B cell (primary cell): ENCODE data around the gene KLF1. TPM values are rescaled to one million over a fixed set of nuclear protein-coding genes. Genes with fewer than 3 reads are reported as not detected.

Experiments used
- ATAC-seq: fragments of 200-7000 bp; cut with Tn5 transposase; one replicate; pipeline ENCODE4 v1.10.0; 2021; ENCODE audit warnings: low read depth, mild to moderate bottlenecking, moderate number of reproducible peaks, moderate library complexity
- CTCF ChIA-PET: fragments of 350-600 bp; sonication (Branson Sonifier 250); formaldehyde crosslinking; loops from one replicate; lab custom pipeline; 2021; ENCODE audit warnings: antibody characterized with exemption, inconsistent platforms; lab: Charles Lee
- POLR2A ChIA-PET: fragments of 350-600 bp; sonication (Branson Sonifier 250); formaldehyde crosslinking; loops from one replicate; lab custom pipeline; 2021; ENCODE audit warnings: antibody characterized with exemption; lab: Charles Lee
- DNase-seq: peaks from one replicate; pipeline ENCODE4 v3.0.0; 2013
- H2AFZ ChIP-seq: 2 replicates; pipeline ENCODE4 v1.6.1; 2012; ENCODE audit warnings: mild to moderate bottlenecking, low read depth, low read length; ENCODE audit not compliant: insufficient read depth, poor library complexity, severe bottlenecking
- H3K27ac ChIP-seq, 2 donors: 1 replicate in 1 of 2; 2 replicates in 1 of 2; pipeline ENCODE4 v1.5.1; 2012 to 2013; ENCODE audit warnings: low read length in 2 of 2, mild to moderate bottlenecking in 2 of 2, moderate library complexity in 1 of 2
- H3K27me3 ChIP-seq, 4 experiments: fragments of 200-600 bp in 1 of 4; sonication (generic) in 1 of 4; replicated peaks in 1 of 4; 1 replicate in 2 of 4; 2 replicates in 2 of 4; pipeline versions ENCODE4 v1.6.1 to v1.7.0; 2013 to 2016; ENCODE audit warnings: low read length in 3 of 4, mild to moderate bottlenecking in 2 of 4, mixed read lengths in 1 of 4, moderate library complexity in 1 of 4; ENCODE audit not compliant: insufficient read depth in 4 of 4, control insufficient read depth in 3 of 4; ENCODE audit errors: control extremely low read depth in 1 of 4
- H3K36me3 ChIP-seq, 2 experiments: replicated peaks in 1 of 2; 1 replicate in 1 of 2; 2 replicates in 1 of 2; pipeline versions ENCODE4 v1.6.1 to v1.7.1; 2013; ENCODE audit warnings: low read length in 1 of 2; ENCODE audit not compliant: insufficient read depth in 2 of 2, control insufficient read depth in 1 of 2; ENCODE audit errors: control extremely low read depth in 1 of 2, extremely low read depth in 1 of 2
- H3K4me1 ChIP-seq, 2 donors: fragments of 200-600 bp in 1 of 2; sonication (generic) in 1 of 2; 1 replicate in 1 of 2; 2 replicates in 1 of 2; pipeline versions ENCODE4 v1.5.1 to v1.6.1; 2013 to 2017; ENCODE audit warnings: low read length in 2 of 2; ENCODE audit not compliant: control insufficient read depth in 2 of 2, insufficient read depth in 2 of 2
- H3K4me2 ChIP-seq: replicated peaks from 2 replicates; pipeline ENCODE3; 2012; ENCODE audit warnings: mild to moderate bottlenecking, low read depth, low read length; ENCODE audit not compliant: poor library complexity, severe bottlenecking
- H3K4me3 ChIP-seq, 5 experiments: fragments of 200-600 bp in 1 of 5; sonication (generic) in 1 of 5; 1 replicate in 3 of 5; 2 replicates in 2 of 5; pipeline versions ENCODE4 v1.5.1 to v1.7.0; 2011 to 2016; ENCODE audit warnings: low read length in 4 of 5, mild to moderate bottlenecking in 4 of 5, low read depth in 2 of 5, control low read depth in 1 of 5, moderate library complexity in 1 of 5; ENCODE audit not compliant: insufficient read depth in 1 of 5; ENCODE audit errors: control extremely low read depth in 1 of 5, extremely low read depth in 1 of 5
- H3K79me2 ChIP-seq: fragments of 200-600 bp; sonication (generic); one replicate; pipeline ENCODE4 v1.6.0; 2016; ENCODE audit warnings: low read length; ENCODE audit not compliant: control insufficient read depth, insufficient read depth
- H3K9ac ChIP-seq: fragments of 200-600 bp; sonication (generic); 2 replicates; pipeline ENCODE4 v1.6.1; 2017; ENCODE audit warnings: mild to moderate bottlenecking, low read length, moderate library complexity
- H3K9me3 ChIP-seq, 3 donors: one replicate each; pipeline versions ENCODE4 v1.6.1 to v1.7.1; 2013; ENCODE audit warnings: low read length in 2 of 3; ENCODE audit not compliant: control insufficient read depth in 2 of 3, insufficient read depth in 1 of 3; ENCODE audit errors: control extremely low read depth in 1 of 3
- H4K20me1 ChIP-seq: 2 replicates; pipeline ENCODE4 v1.6.0; 2012; ENCODE audit warnings: mild to moderate bottlenecking, low read length; ENCODE audit not compliant: insufficient read depth, control insufficient read depth, poor library complexity, severe bottlenecking
- H3K27ac Mint-ChIP-seq: one replicate; pipeline ENCODE4 v1.8.0; 2021; ENCODE audit warnings: mixed read lengths
- H3K27me3 Mint-ChIP-seq: one replicate; pipeline ENCODE4 v1.8.0; 2021; ENCODE audit warnings: mixed read lengths
- H3K4me1 Mint-ChIP-seq: one replicate; pipeline ENCODE4 v1.8.0; 2021; ENCODE audit warnings: mixed read lengths
- H3K4me3 Mint-ChIP-seq: one replicate; pipeline ENCODE4 v1.8.0; 2021; ENCODE audit warnings: mixed read lengths
- H3K9me3 Mint-ChIP-seq: one replicate; pipeline ENCODE4 v1.8.0; 2022; ENCODE audit warnings: mixed read lengths; ENCODE audit not compliant: insufficient read depth
- EZH2 ChIP-seq: IDR thresholded peaks from 2 replicates; pipeline ENCODE4 v1.6.1; 2012; ENCODE audit warnings: borderline replicate concordance, low read depth, mild to moderate bottlenecking, moderate library complexity, low read length; ENCODE audit not compliant: insufficient read depth, poor library complexity, severe bottlenecking
- WGBS: methylation state at CpG from one replicate; pipeline ENCODE4 v1.1.5; 2013; ENCODE audit warnings: missing lambda C conversion rate; ENCODE audit not compliant: insufficient coverage; 5-methylcytosine and 5-hydroxymethylcytosine counted together
- intact Hi-C: fragments of 100-400 bp; cut with micrococcal nuclease; formaldehyde crosslinking; loops from one replicate; pipeline ENCODE4 v1.10.0; 2022
- polyA plus RNA-seq: library from polyadenylated mRNA; depleted of rRNA; stranded (reverse); fragments of >200 nt; gene quantifications from 2 replicates; pipeline ENCODE4 v1.2.3, GENCODE V29; 2012
- total RNA-seq, 2 donors: library from RNA; stranded (reverse); fragments of 120-200 nt in 1 of 2; gene quantifications; 1 replicate in 1 of 2; 2 replicates in 1 of 2; pipeline versions ENCODE4 v1.2.3 to v1.2.4, GENCODE V29; 2013 to 2022
- TF ChIP-seq, protein P1 (sequence below): fragments of 200-600 bp; IDR thresholded peaks from one replicate; pipeline ENCODE4 v1.8.0; 2022; ENCODE audit warnings: antibody characterized with exemption, mild to moderate bottlenecking

KLF1 gene
- total and polyA plus RNA-seq, 2 donors (not counting 1 experiment from before 2014, with no cell fraction given) = not detected

DNA sequence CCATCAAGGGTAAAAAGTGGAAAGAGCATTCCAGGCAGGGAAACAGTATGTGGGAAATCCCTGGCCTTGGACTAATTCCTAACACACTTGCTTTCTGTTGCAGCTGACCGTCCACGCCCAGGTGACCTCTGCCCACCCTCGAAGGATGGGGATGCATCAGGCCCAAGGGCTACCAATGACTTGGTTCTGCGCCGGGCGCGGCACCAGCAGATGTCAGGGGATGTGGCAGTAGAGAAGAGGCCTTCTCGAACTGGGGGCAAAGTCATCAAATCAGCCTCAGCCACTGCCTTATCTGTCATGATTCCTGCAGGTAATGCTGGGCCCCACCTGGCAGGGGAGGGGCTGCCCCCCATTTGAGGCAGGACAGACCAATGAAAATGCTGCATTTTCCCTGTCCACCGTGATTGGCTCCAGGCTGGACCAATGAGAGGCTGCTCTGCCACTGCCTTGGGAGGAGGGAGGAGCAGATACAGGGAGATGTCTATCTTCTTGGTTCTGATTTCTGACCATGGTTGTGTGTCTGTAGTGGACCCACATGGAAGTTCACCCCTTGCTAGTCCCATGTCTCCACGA is 18.4 kb downstream of the KLF1 start:
- H3K27ac Mint-ChIP-seq = no peak overlapping the region

More for the DNA sequence above, 18.4 kb downstream of the KLF1 start:
- TF ChIP-seq, protein P1, sequence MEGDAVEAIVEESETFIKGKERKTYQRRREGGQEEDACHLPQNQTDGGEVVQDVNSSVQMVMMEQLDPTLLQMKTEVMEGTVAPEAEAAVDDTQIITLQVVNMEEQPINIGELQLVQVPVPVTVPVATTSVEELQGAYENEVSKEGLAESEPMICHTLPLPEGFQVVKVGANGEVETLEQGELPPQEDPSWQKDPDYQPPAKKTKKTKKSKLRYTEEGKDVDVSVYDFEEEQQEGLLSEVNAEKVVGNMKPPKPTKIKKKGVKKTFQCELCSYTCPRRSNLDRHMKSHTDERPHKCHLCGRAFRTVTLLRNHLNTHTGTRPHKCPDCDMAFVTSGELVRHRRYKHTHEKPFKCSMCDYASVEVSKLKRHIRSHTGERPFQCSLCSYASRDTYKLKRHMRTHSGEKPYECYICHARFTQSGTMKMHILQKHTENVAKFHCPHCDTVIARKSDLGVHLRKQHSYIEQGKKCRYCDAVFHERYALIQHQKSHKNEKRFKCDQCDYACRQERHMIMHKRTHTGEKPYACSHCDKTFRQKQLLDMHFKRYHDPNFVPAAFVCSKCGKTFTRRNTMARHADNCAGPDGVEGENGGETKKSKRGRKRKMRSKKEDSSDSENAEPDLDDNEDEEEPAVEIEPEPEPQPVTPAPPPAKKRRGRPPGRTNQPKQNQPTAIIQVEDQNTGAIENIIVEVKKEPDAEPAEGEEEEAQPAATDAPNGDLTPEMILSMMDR = no peak
- no peak for TF ChIP-seq EZH2
- Mint-ChIP-seq H3K4me1 (peaks cover 8% of the 10 kb centered on the region), H3K4me3 (peak overlapping the region; percentile 91), H3K9me3 (peaks cover 4% of the 10 kb centered on the region), H3K27me3 (no peaks in the 10 kb centered on the region)
- H3K4me2 ChIP-seq = no peak overlapping the region
- no peaks in the 10 kb centered on the region for H4K20me1 ChIP-seq
- H3K27me3 ChIP-seq = peaks cover 0 to 2% (median 0%) of the 10 kb centered on the region in 4 experiments
- no peak overlapping the region for H2AFZ ChIP-seq
- intact Hi-C loops = no loop called here
- H3K9me3 ChIP-seq = peaks cover 0 to 11% (median 0%) of the 10 kb centered on the region in 3 donors
- H3K4me1 ChIP-seq = peaks cover 0 to 11% of the 10 kb centered on the region in 2 donors
- H3K36me3 ChIP-seq = no peaks in the 10 kb centered on the region
- POLR2A ChIA-PET = no interaction called here
- H3K9ac ChIP-seq = no peak overlapping the region
- no peak overlapping the region for H3K4me3 ChIP-seq
- CTCF ChIA-PET = interaction anchor here (1.5 kb wide), 1 partner anchor 14 kb away, joined by 3 read pairs; no protein-coding TSS in a partner anchor
- DNase-seq (peak; percentile 27), ATAC-seq (no peak)
- WGBS = 89% methylated on average over 10 of the region's 10 CpGs
- H3K79me2 ChIP-seq = no peaks in the 10 kb centered on the region
- H3K27ac ChIP-seq = no peak overlapping the region
